GM11168 (cell line): ENCODE measurements around the gene OTC.

Source experiments
- in situ Hi-C: fragments of 300-500 bp; cut with MboI; formaldehyde crosslinking; loops from one replicate; pipeline ENCODE4 v1.12.0; 2022; ENCODE audit warnings: low sequenced_read_pairs; ENCODE audit not compliant: unreplicated experiment

The OTC gene

GRCh38 chrX:38356401-38356800 lies 4.0 kb downstream of the OTC start:
- in situ Hi-C loops: no loop called here

GRCh38 chrX:38357747-38358673 lies 5.6 kb downstream of the OTC start:
- in situ Hi-C loops: no loop called here

GRCh38 chrX:38363046-38363445 lies 10.6 kb downstream of the OTC start:
- in situ Hi-C loops: no loop called here

GRCh38 chrX:38365954-38366353 lies 13.6 kb downstream of the OTC start:
- in situ Hi-C loops: no loop called here

GRCh38 chrX:38368774-38369173 lies 16.4 kb downstream of the OTC start:
- in situ Hi-C loops: no loop called here

- in situ Hi-C loops: no loop called here
Measured at GRCh38 chrX:38371641-38372040, 19.2 kb downstream of the OTC start.

- in situ Hi-C loops: no loop called here
Measured at GRCh38 chrX:38374431-38374830, 22.0 kb downstream of the OTC start.

GRCh38 chrX:38375891-38376290 lies 23.5 kb downstream of the OTC start:
- in situ Hi-C loops: no loop called here

GRCh38 chrX:38376747-38377146 lies 24.3 kb downstream of the OTC start:
- in situ Hi-C loops: no loop called here

- in situ Hi-C loops: no loop called here
Measured at GRCh38 chrX:38379088-38379487, 26.7 kb downstream of the OTC start.

GRCh38 chrX:38382663-38383062 lies 30.3 kb downstream of the OTC start:
- in situ Hi-C loops: no loop called here

GRCh38 chrX:38400389-38400910 lies 48.0 kb downstream of the OTC start:
- in situ Hi-C loops: no loop called here

- in situ Hi-C loops: no loop called here
Measured at GRCh38 chrX:38402118-38402517, 49.7 kb downstream of the OTC start.

GRCh38 chrX:38403834-38404233 lies 51.4 kb downstream of the OTC start:
- in situ Hi-C loops: no loop called here

- in situ Hi-C loops: no loop called here
Measured at GRCh38 chrX:38407126-38407525, 54.7 kb downstream of the OTC start.

- in situ Hi-C loops: no loop called here
Measured at GRCh38 chrX:38409289-38409688, 56.9 kb downstream of the OTC start.

- in situ Hi-C loops: no loop called here
Measured at GRCh38 chrX:38426785-38427184, 74.4 kb downstream of the OTC start.

- in situ Hi-C loops: no loop called here
Measured at GRCh38 chrX:38431525-38431924, 79.1 kb downstream of the OTC start.

GRCh38 chrX:38435130-38435529 lies 82.7 kb downstream of the OTC start:
- in situ Hi-C loops: no loop called here

GRCh38 chrX:38437093-38437492 lies 84.7 kb downstream of the OTC start:
- in situ Hi-C loops: no loop called here

- in situ Hi-C loops: no loop called here
Measured at GRCh38 chrX:38438321-38438720, 85.9 kb downstream of the OTC start.

GRCh38 chrX:38452603-38453002 lies 100.2 kb downstream of the OTC start:
- in situ Hi-C loops: no loop called here
